PFSK-1 (cell line): ENCODE measurements around the gene CDC123.

Experiments
- POLR2AphosphoS5 ChIP-seq: IDR thresholded peaks from 2 replicates; pipeline ENCODE4 v1.6.1; 2012; ENCODE audit warnings: low read depth, mild to moderate bottlenecking, control low read depth, low read length, moderate library complexity
- REST ChIP-seq, 2 experiments: IDR thresholded peaks; 2 replicates each; pipeline versions ENCODE4 v1.6.1 to v1.8.0; 2011 to 2012; ENCODE audit warnings: low read depth in 2 of 2, low read length in 2 of 2, control low read depth in 1 of 2, inconsistent platforms in 1 of 2, mild to moderate bottlenecking in 1 of 2, moderate library complexity in 1 of 2; ENCODE audit not compliant: insufficient read depth in 1 of 2

- TF ChIP-seq REST (IDR thresholded peaks at IDR 0.05; ENCODE audit: insufficient read depth in 1 of 2, low read depth in 2 of 2, low read length in 2 of 2) (no peak), POLR2AphosphoS5 (no peak)
Observed at GRCh38 chr10:12191715-12192114, 4.3 kb upstream of the CDC123 start.
